ENCODE results near the gene DNAH11. TPM values are rescaled to one million over a fixed set of nuclear protein-coding genes. Genes with fewer than 3 reads are reported as not detected.

DNAH11 gene
- total and polyA plus RNA-seq, 2 of the 4 experiments (the other 2 are of a cell fraction): not detected

- H3K9ac ChIP-seq (ENCODE audit: low read depth, low read length): no peak overlapping the region
- dilution Hi-C loops (cut with HindIII; ENCODE audit: low sequenced_read_pairs, unreplicated experiment) (no loop called here), in situ Hi-C loops (cut with MboI; ENCODE audit: low sequenced_read_pairs) (no loop called here), intact Hi-C loops (cut with micrococcal nuclease) (loop anchor here (5.0 kb wide), 1 partner anchor 947 kb away; no protein-coding TSS in a partner anchor)
- H4K8ac ChIP-seq (ENCODE audit: low read depth in 2 of 2, low read length in 2 of 2): no peak overlapping the region
- H4K5ac ChIP-seq (ENCODE audit: low read depth, low read length): no peak overlapping the region
- H3K27me3 ChIP-seq (ENCODE audit: control insufficient read depth, insufficient read depth, low read length): no peaks in the 10 kb centered on the region
- H2BK15ac ChIP-seq (ENCODE audit: low read depth, low read length): no peak overlapping the region
- H3K4me3 ChIP-seq (ENCODE audit: insufficient read depth, low read depth, low read length): no peak overlapping the region
- no peaks in the 10 kb centered on the region for H3K9me3 ChIP-seq (ENCODE audit: control insufficient read depth, insufficient read depth, low read length)
- no peaks in the 10 kb centered on the region; the same call in 1 of the 2 replicates for H4K20me1 ChIP-seq (ENCODE audit: insufficient read depth, low read length)
- H3K4ac ChIP-seq (ENCODE audit: low read depth, low read length): no peak overlapping the region
- no peak overlapping the region for H2AK5ac ChIP-seq (ENCODE audit: low read depth, low read length)
- peaks cover 2% of the 10 kb centered on the region; the same call in 1 of the 2 replicates for H3K4me1 ChIP-seq (ENCODE audit: control insufficient read depth, insufficient read depth, low read length)
- ChIA-PET POLR2A (ENCODE audit: unreplicated experiment) (no interaction called here), CTCF (no interaction called here)
- no peaks in the 10 kb centered on the region for H3K9me1 ChIP-seq (ENCODE audit: insufficient read depth, low read length)
- H2AFZ ChIP-seq (replicated peaks; ENCODE audit: low read length, poor library complexity): no peak overlapping the region
- ATAC-seq (ENCODE audit: low read depth) (no peak), DNase-seq (no peak)
- H3K14ac ChIP-seq (replicated peaks; ENCODE audit: low read depth, low read length): no peak overlapping the region
- no peak overlapping the region for H2BK20ac ChIP-seq (ENCODE audit: low read depth, low read length)
- peaks cover 4 to 5% of the 10 kb centered on the region in 2 experiments; a peak in 2 of 4 replicates for H3K79me1 ChIP-seq (ENCODE audit: low read depth in 1 of 2, low read length in 2 of 2)
- H3K27ac ChIP-seq (ENCODE audit: insufficient read depth, low read length): no peak overlapping the region
- no peak overlapping the region for H3K18ac ChIP-seq (ENCODE audit: low read depth, low read length)
- no peak overlapping the region for H2BK5ac ChIP-seq (ENCODE audit: low read depth, low read length, poor library complexity, severe bottlenecking)
- TF ChIP-seq BHLHE40 (IDR thresholded peaks at IDR 0.05; ENCODE audit: low read depth, low read length) (no peak), NFE2L2 (IDR thresholded peaks at IDR 0.05; ENCODE audit: low read depth, low read length) (no peak), SMC3 (IDR thresholded peaks at IDR 0.05; ENCODE audit: low read depth, low read length) (no peak), FOS (IDR thresholded peaks at IDR 0.05; ENCODE audit: low read depth, low read length) (no peak), CHD1 (IDR thresholded peaks at IDR 0.05; ENCODE audit: low read depth, low read length) (no peak), RFX5 (IDR thresholded peaks at IDR 0.05; ENCODE audit: low read depth, low read length) (no peak), POLR2A (IDR thresholded peaks at IDR 0.05; ENCODE audit: low read depth, low read length) (no peak), MXI1 (IDR thresholded peaks at IDR 0.05; ENCODE audit: borderline replicate concordance, low read depth, low read length) (no peak), RAD21 (IDR thresholded peaks at IDR 0.05; ENCODE audit: low read length) (no peak), RCOR1 (IDR thresholded peaks at IDR 0.05; ENCODE audit: insufficient replicate concordance, low read length) (no peak)
- TF ChIP-seq, protein P1, sequence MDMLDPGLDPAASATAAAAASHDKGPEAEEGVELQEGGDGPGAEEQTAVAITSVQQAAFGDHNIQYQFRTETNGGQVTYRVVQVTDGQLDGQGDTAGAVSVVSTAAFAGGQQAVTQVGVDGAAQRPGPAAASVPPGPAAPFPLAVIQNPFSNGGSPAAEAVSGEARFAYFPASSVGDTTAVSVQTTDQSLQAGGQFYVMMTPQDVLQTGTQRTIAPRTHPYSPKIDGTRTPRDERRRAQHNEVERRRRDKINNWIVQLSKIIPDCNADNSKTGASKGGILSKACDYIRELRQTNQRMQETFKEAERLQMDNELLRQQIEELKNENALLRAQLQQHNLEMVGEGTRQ (IDR thresholded peaks at IDR 0.05; ENCODE audit: low read depth, low read length): no peak
- TF ChIP-seq, protein P2, sequence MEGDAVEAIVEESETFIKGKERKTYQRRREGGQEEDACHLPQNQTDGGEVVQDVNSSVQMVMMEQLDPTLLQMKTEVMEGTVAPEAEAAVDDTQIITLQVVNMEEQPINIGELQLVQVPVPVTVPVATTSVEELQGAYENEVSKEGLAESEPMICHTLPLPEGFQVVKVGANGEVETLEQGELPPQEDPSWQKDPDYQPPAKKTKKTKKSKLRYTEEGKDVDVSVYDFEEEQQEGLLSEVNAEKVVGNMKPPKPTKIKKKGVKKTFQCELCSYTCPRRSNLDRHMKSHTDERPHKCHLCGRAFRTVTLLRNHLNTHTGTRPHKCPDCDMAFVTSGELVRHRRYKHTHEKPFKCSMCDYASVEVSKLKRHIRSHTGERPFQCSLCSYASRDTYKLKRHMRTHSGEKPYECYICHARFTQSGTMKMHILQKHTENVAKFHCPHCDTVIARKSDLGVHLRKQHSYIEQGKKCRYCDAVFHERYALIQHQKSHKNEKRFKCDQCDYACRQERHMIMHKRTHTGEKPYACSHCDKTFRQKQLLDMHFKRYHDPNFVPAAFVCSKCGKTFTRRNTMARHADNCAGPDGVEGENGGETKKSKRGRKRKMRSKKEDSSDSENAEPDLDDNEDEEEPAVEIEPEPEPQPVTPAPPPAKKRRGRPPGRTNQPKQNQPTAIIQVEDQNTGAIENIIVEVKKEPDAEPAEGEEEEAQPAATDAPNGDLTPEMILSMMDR (conservative IDR thresholded peaks at IDR 0.05; ENCODE audit: low read depth, low read length): no peak
- no peak overlapping the region for H2BK120ac ChIP-seq (ENCODE audit: low read depth, low read length)
- H2AK9ac ChIP-seq (replicated peaks; ENCODE audit: low read depth, low read length, poor library complexity): no peak overlapping the region
- H3K4me2 ChIP-seq (ENCODE audit: low read depth, low read length): no peak overlapping the region
- H3K23ac ChIP-seq (ENCODE audit: low read depth, low read length): no peak overlapping the region
- H4K91ac ChIP-seq (ENCODE audit: insufficient read depth, low read depth, low read length): no peak overlapping the region
- 0 out of 2 replicates have a peak, but pooled peaks cover 2% of the 10 kb centered on the region for H3K36me3 ChIP-seq (ENCODE audit: control insufficient read depth, insufficient read depth, low read length)
- BruUV-seq (replicated peaks): no TSS peak
- no peak overlapping the region for H3K56ac ChIP-seq (ENCODE audit: extremely low read depth, insufficient read depth, low read length)
Measured at GRCh38 chr7:21934808-21935207, 392.0 kb downstream of the DNAH11 start.

Data from IMR-90 (cell line).